Measurements from ENCODE around the gene FAM47E.
A peak's percentile ranks its signal among the peaks of the same experiment; 100 is the strongest.

The FAM47E gene

DNA sequence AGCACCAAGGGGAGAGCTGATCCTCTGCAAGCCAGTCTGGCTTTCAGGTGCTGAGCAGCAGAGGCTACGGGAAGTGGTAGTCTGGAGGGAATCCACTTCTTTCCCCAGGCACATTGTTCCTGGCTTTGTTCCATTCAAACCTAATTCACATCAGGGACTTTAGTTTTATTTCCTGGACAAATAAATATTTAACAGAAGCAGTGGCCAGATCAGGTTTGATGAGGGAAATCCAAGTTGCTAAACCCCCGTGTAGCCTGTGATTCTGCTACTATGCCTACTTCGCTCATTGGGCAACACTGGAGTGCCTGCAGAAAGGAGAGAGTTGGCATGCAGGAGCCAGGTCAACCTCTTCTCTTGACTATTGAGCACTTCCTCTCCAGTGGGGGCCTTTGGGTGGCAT, 41.2 kb downstream of the FAM47E start:
- DNase-seq (ENCODE audit: extremely low spot score, insufficient read length, low read depth), result no peak
- FAIRE-seq, result no peak

DNA sequence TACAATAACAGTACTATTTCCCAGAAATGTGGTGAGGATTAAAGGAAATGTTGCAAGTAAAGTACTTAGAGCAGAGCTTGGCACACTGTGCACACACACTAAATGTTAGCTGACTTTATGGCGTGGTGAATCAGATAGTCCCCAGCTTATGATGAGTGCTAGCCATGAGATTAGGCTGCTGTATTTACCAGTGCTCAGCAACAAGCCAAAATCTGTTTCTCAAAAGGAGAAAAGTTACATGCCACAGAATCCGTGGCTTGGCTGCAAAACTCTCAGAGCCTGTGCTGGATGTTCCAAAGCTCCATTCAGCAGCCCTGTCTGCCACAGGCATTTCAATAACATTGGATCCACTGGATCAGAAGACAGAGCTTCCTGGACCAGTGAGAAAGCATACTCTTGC, 42.3 kb downstream of the FAM47E start:
- FAIRE-seq, result no peak

DNA sequence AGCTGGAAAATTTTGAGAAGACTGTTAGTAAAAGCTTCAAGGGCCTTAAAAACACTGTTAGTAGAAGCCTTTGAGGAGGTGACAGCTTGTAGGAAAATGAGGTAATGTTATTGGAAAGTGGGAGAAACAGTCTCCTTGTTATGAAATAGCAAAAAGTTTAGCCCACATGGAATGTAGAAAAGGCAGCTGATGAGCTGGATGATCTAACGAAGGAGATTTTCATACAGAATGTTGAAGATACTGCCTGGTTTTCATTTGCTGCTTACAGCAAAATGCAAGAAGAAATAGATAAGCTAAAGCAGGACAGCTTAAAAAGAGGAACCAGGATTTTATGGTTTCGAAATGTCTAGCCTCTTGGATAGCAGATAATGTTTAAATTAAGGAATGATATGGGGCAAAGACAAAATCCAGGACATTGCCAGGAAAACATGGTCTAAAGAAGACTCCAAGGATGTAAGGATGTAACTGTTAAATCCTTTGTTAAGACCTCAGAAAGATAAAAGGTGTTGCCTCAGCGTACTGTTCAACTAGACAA, 44.8 kb downstream of the FAM47E start:
- DNase-seq (ENCODE audit: extremely low spot score, insufficient read length, low read depth) (no peak), FAIRE-seq (no peak)

More for the DNA sequence above, 42.3 kb downstream of the FAM47E start:
- no peak for DNase-seq (ENCODE audit: extremely low spot score, insufficient read length, low read depth)

DNA sequence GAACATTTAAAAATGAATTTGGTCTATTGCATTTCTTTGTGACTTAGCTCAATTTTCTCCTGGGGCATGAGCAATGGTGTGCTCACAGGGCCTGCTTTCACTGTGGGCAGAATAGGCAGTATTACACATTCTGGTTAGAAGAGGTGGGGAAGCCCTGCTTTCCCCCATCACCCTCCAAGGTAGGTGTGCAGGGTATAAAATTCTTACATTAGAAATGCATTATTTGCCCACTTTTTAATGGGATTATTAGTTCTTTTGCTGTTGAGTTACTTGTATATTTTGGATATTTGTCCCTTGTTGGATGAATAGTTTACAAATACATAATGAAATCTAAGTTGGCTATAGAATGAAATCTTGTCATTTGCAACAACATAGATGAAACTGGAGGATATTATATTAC, 46.7 kb downstream of the FAM47E start:
- DNase-seq (ENCODE audit: extremely low spot score, insufficient read length, low read depth), result no peak
- FAIRE-seq, result no peak

DNA sequence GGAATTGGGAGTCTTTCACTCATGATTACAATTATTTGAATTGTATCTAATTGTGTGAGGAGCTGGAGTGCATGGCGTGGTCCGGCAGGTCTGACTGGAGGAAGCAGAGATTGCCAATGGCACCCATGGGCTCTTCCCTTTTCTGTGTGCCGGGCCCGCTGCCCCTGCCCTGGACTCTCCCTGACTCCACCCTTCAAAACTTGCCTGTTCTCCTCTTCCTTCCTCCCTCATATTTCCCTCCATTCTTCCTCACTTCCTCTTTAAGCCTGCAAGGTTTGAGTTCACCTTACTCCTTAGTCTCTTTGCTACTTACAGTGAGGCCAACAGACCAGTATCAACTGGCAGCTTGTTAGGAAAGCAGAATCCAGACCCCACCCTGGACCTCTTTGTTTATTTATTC, 48.5 kb downstream of the FAM47E start:
- no peak for FAIRE-seq
- no peak for DNase-seq (ENCODE audit: extremely low spot score, insufficient read length, low read depth)

DNA sequence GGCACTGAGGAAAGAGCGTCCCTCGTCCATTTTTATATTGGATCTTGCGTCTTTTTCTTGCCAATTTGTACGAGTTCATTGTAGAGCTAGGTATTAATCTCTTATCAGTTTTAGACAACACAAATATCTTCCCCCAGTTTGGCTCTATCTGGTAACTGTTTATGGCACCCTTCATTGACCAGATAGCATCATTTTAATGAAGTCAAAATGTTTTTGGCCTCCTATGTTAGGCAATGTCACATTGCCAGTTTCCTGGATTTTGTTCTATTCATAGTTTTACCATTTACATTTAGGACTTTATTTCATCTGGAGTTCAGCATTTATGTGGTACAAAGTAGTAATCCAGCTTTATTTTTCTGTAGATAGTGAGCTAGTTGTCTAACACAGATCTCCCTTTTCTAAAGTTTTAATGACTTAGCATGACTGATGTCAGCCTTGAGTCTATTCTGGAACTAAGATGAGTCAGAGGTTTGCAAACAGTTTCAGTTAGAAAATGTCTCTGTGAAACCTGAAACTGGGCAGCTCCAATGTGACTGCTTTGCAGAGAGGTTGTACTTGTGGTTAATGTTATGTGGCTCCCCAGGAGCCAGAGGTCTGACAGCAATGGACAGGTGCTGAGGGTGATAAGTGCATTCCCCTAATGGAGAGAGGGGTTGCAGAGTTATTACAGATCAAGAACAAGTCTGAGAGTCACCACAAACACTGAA, 49.7 kb downstream of the FAM47E start:
- peak; percentile 49 for DNase-seq (ENCODE audit: extremely low spot score, insufficient read length, low read depth)
- FAIRE-seq, result peak; percentile 92

DNA sequence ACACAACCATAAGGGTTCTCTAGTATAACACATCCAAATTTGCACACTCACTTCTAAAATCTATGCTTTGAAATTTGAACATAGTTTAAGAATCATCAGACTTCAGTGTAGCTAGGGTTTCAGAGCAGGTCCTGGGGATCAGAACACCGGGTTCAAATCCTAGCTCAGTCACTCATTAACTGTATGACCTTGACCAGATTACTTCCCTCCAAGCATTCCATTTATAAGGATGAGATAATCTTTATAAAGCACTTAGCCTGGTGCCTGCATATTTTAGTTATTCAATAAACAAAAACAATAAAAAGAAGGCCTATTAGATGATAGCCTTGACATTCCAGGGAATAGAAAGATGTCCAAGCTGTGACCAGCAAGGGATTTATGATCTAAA, 50.2 kb downstream of the FAM47E start:
- no peak for FAIRE-seq
- no peak for DNase-seq (ENCODE audit: extremely low spot score, insufficient read length, low read depth)

DNA sequence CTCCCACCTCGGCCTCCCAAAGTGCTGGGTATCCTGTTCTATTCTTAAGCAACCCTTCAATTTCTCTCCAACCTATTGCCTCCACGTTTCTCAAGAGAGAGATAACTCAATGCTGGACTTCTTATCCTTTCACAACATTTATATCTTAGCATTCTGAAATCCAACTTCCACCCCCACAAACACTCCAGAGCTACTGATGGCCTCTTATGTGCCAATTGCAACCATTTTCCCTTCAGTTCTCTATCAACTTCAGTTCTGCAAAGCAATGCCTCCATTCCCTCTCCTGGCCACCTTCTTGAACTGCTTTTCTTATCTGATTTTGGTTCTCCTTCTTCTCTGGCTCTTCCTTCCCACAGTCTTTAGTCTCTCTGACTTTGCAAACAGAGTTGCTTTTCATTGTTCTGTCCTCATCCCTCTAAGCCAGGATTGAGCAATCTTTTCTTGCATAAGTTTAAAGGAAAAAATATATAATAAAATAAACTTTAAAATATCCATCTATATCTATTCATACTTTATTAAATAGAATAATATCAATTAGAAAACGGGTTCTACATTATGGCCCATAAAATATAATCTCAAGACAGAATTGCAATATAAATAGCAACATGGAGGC, 51.4 kb downstream of the FAM47E start:
- DNase-seq (ENCODE audit: extremely low spot score, insufficient read length, low read depth) (no peak), FAIRE-seq (no peak)

DNA sequence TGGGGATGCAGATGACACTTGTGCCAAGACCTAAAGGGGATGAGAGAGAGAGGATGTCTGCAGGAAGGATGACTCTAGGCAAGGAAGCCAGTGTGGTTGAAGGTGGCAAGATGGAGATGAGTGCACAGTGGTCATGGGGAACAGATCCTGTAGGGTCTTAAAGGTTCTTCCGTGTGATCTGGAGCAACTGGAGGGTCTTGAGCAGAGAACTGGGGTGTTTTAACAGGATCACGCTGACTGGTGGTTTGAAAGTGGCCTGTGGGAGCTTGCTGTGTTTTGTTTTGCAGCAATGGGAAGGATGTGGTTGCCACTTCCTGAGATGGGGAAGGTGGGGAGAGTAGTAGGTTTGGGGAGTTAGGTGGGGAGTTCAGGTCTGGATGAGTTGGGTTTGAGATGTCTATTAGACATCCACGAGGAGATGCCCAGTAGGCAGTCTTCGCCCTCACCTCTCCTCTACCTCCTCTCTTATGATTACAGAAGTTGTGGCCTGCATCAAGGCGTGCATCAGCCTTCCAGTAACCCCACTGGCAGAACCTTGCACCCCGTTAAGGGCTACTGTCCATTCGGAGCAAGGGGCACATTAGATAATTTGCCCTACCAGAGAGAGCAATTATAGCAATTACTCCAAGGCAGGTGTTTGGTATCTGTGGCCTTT, 53.6 kb downstream of the FAM47E start:
- no peak for DNase-seq (ENCODE audit: extremely low spot score, insufficient read length, low read depth)
- no peak for FAIRE-seq

DNA sequence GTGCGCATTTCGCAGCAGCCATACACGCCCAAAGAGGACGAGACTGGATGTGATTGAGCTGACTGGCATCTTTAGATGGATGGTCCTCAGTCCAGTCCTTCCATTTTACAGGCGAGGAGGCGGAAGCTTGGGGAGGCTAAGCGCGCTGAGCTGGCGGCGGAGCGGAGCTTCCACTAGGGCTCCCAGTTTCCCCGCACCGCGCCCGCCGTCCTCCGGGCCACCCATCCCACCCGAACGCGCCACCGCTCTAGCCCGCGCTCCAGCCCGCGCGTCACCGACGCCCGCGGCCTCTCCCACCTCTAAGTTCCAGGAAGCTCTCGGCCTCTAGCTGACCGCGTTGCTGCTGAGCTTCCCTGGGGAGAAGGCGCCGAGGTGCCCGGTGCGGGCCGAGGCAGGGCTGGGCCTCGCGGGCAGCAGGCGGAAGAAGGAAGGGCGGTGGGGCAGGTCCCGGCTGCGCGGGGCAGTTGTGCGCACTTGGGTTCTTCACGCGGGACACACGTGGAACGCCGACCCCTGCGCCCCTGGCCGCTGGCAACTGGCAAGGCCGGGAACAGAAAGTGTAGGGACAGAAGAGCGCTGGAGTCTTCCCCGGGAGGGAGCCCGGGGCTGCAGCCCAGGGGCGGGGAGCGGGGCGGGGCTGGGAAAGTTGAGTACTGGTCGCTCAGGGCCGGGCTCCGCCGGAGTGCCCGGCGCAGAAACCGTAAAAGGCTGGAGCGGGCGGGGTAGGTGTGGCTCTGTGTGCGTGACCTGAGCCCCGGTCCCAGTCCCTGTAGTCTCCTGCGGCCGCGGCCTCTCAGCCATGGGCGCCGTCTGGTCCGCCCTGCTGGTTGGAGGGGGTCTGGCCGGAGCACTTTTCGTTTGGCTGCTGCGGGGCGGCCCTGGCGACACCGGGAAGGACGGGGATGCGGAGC, 54.7 kb downstream of the FAM47E start, which contains the start of gene STBD1:
TSS of gene STBD1 (plus strand) at position 763 of the 911 bp plus-strand sequence. CDS start at position 800, 37 bp downstream.
- no peak for DNase-seq (ENCODE audit: extremely low spot score, insufficient read length, low read depth)
- FAIRE-seq, result no peak

DNA sequence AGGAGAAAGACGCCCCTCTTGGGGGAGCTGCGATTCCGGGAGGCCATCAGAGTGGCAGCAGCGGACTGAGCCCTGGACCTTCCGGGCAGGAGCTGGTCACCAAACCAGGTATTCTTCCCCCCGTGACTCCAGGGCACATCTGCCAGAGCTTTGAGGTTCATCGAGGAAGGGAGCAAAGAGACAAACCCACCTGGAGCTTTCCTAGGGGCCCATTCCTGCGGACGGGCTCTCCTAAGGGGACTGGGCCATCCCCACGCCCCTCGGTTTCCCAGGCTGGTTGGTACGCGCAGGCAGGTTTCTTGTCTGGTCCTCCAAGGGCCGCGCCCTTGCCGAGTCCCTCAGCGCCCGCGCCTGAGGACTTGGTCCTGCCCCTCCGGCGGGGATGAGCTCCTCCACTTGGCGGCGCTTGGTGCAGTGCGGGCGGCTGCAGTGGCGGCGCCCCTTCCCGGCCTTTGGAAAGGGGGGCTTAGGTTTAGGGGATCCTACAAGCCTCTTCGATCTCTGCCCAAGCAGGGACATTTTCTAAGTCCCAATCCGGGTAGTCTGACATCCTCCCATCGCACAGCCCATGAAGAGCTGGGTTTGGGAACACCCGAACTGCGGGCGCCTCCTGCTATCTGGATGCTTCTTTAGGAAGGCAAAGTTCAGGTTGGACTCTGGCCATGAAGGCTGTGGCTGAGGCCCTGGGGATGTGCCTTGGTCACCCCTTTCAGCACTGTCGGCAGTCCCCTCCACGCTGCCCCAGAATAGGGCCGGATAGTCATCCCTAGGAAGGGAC, 55.5 kb downstream of the FAM47E start:
- DNase-seq (ENCODE audit: extremely low spot score, insufficient read length, low read depth), result no peak

DNA sequence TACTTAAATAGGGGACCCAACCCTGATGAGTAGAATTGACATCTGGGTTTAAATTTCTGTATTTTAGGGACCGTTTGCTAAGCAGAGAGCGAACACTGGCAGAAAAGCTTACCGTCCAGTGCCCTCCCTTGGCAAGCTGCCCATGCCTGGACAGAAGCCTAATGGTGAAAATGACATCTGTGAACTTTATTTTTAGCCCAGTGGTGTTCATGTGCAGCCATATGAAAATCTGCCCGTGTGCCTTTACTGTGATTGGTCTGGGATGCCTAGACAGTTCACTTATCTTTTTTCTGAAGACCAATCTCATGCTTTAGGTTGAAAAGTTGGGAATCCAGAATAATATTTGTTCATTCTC, 56.1 kb downstream of the FAM47E start:
- DNase-seq (ENCODE audit: extremely low spot score, insufficient read length, low read depth) (no peak), FAIRE-seq (no peak)

More for the DNA sequence above, 55.5 kb downstream of the FAM47E start:
- no peak for FAIRE-seq

DNA sequence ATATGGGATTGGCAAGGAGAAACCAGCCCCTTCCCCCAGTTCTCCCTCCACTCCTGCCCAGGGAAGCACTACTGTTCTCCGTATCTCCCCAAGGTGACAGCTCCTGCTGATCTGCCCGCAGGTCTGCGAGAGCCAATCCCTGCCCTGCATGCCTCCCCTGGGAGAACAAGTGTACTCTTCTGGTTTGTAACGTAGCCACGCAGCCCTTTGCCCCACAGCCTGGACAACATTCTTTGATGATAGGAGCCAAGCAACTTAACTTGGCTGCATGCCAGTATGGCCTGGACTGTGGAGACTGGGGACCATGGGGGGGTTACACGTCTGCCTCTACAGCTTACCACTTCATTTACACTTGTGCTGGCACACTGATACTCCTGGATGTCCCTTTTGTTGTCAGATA, 57.0 kb downstream of the FAM47E start:
- FAIRE-seq, result no peak
- DNase-seq (ENCODE audit: extremely low spot score, insufficient read length, low read depth), result no peak

DNA sequence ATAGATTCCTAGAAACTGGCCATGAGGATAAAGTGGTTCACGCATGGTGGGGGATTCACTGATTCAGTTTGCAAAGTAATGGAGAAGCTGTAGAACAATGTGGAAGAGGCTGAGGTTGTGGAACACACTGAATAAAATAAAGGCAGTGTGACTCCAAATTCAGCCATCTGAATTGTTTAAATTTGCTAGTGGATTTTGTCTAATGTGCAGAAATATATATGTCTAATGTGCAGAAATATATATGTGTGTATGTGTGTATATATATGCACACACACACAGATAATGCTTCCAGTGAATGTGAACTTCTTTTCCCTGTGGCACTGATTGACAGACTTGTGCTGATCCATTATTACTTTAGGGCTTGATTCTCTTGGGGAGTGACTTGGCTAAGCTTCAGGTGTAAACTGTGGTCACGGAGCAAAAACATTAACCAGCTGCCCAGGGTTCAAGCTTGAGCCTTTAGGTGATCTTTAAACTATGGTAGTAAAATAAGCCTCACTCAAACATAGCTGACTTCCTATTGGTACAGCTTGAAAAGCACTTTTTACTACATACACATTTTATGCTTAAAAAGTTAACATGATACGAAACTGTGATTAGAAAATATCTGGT, 58.5 kb downstream of the FAM47E start:
- FAIRE-seq, result no peak
- no peak for DNase-seq (ENCODE audit: extremely low spot score, insufficient read length, low read depth)

DNA sequence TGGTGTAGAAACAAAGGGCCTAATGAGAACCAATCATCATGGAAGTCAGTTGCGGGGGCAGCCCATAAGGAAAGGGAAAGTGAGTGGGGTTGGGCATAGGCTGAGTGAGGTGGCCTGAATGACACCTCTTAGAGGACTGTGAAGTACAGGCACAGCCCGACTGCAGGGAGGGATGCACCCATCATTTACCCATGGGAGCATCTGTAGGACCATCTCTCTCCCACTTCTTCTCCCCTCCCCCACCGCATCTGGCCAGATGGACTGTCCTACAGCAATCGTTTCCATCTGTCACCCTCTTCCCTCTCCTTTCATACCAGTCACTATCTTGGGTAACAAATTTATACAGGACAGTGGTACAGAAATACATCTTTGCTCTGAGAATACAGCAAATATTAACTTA, 59.2 kb downstream of the FAM47E start:
- no peak for FAIRE-seq

DNA sequence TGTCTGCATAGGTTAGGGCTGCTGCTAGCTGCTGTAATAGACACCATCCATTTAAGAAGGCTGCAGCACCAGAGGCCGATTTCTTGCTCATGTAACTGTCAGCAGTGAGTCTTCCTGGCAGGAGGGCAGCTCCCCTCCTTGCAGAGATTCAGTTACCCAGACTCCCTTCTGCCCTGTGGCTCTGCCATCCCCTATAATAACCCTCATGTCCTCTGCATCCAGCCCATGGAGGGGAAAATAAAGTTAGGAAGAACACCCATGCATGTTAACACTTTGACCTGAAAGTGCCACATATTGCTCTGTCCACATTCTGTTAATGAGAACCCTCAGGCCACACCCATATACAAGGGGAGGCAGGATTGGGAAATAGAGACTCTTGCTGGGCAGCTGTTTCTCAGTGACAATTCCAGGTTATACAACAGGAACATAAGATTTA, 60.4 kb downstream of the FAM47E start:
- DNase-seq (ENCODE audit: extremely low spot score, insufficient read length, low read depth), result no peak
- no peak for FAIRE-seq

More for the DNA sequence above, 59.2 kb downstream of the FAM47E start:
- DNase-seq (ENCODE audit: extremely low spot score, insufficient read length, low read depth), result no peak

DNA sequence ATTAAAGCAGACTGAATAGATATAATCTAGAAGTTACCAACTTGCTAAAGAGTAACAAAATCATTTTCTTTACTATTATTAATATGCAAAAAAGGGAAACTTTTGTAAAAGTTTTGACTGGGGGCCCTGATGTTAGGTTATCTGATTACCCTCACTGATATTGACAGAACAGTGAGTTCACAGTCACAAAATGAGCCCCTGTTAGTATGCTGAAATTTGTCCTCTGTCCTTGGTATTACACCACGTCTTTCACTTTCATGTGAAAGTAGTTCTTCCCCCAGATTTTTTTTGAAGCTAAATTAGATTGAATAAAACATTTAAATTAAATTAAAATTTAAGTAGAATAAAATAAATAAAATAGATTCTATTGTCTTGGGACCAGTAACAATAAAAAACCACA, 60.9 kb downstream of the FAM47E start:
- no peak for FAIRE-seq

DNA sequence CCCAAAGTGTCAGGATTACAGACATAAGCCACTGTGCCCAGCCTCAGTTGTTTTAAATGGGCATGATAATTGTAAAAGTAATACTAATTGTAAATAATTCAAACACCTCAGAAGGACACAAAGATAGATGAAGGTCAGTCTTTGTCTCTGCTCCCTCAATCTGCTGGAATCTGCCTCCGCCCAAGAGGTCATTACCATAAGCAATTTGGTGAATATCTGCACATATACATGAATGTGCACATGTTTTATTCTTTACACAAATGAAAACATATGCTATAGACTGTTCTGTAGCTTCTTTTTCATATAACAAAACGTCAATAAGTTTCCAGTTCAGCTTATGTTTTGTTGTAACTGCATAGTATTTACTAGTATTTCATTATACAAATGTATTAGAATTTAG, 62.0 kb downstream of the FAM47E start:
- FAIRE-seq (no peak), DNase-seq (ENCODE audit: extremely low spot score, insufficient read length, low read depth) (no peak)

More for the DNA sequence above, 60.9 kb downstream of the FAM47E start:
- DNase-seq (ENCODE audit: extremely low spot score, insufficient read length, low read depth), result no peak

Measured in GM18507 (cell line).